Cerebellar nuclear complex (tissue), 1 donor: Measurements from ENCODE around the gene CCN5.
"Not testable (repeated sequence)": the region's sequence is repeated elsewhere in the genome, so short reads cannot be mapped to it uniquely, and the experiment has no call there.

ENCODE experiments used
- DNase-seq, 2 experiments: peaks; one replicate each; lab custom pipeline; 2025; lab: John Stamatoyannopoulos, UW

CCN5 gene

GRCh38 chr20:44759595-44759994, 44.4 kb downstream of the CCN5 start:
- no peak for DNase-seq

GRCh38 chr20:44761423-44761822, 46.3 kb downstream of the CCN5 start:
- no peak for DNase-seq

GRCh38 chr20:44762466-44763140, 47.4 kb downstream of the CCN5 start:
- no peak for DNase-seq

GRCh38 chr20:44763798-44764197, 48.6 kb downstream of the CCN5 start:
- not testable (repeated sequence) for DNase-seq

DNA sequence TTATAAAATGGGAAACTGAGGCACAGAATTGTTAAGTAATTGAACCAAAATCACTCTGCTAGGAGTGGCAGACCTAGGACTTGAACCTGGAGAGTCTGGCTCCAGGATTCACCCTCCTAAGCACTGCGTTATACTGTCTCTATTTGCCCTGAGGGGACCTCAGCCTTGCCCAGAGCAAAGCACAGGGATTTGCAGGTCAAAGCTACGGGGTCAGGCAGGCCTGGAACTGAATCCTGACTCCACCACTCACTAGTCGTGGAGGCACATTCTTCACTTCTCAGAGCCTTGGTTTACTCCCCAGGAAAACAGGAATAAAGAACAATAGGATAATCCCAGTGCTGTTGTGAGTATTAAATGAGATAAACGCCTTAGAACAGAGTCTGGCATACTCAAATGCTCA, 49.9 kb downstream of the CCN5 start:
- no peak for DNase-seq

DNA sequence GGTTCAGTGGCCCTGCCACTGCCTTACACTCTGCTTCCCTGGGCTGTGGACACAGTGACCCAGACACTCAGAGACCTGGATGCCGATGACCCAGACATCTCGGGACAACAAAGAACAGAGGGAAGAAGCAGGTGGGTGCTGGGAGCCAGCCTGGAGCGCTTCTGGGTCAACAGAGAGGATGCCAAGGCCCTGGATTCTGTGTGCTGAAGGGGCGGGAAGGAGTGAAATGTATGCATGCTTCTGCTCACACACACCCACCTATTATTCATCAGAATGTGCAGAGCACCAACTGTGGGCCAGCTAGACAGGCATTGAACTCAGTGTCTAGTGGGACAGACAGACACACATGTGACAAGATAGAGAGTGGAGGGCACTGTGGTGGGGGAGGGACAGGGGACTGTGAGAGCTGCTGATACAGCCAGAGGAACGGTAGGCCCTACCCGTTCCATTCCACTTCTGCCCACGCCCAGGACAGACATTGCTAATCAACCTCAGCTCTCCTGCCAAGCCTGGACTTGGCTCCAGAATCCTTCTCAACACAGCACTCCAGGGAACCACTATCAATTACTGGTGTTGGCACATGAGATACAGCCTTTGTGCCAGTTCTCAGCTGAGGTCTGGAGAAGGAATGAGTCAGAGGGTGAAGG, 50.7 kb downstream of the CCN5 start:
- no peak for DNase-seq

- no peak for DNase-seq
These were observed 53.1 kb downstream of the CCN5 start for GRCh38 chr20:44768256-44768655.

DNA sequence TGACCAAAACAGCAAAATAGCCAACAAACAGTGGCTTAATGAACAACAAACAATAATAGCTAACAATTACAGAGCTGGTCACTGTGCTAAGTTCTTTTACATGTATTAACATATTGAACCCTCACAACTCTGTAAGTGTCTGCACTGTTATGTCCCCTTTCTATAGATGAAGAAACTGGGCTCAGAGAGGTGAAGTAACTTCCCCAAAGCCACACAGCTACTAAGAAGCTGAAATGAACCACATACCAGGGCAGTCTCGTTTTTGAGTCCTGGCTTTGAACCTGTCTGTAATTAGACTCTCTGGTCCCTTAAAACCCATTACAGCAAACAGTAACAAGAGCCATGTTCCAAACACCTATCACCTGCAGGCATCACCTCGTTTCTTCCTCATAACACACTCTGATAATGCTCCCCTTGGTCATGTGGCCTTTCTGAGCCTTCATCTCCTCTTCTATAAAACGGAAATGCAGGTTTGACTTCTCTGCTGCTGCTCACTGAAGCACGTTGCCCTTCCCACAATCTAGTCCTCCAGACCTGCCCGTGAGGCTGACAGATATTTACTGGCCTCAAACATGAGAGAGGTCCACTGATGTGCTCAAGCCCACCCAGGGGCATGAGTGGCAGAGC, 53.8 kb downstream of the CCN5 start:
- no peak for DNase-seq

DNA sequence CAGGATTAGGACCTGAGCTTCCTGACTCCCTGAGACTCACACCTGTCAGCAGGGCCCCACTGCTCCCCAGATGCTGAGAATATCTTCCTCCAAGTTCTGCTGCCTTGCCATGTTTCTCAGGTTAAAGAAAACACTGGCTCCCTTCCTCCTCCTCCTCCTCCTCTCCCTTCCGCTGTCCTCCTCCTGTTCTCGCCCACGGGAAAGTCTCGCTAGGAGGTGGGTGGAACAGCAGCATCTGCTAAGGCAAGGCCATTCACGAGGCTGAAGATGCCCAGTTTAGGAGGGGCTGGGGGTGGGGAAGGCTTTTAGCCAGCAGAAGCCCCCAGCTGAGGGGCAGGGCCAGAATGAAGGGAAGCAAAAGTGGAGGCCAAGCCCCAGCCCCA, 54.3 kb downstream of the CCN5 start:
- DNase-seq = no peak

- no peak for DNase-seq
These were observed 55.5 kb downstream of the CCN5 start for GRCh38 chr20:44770484-44771171.

DNA sequence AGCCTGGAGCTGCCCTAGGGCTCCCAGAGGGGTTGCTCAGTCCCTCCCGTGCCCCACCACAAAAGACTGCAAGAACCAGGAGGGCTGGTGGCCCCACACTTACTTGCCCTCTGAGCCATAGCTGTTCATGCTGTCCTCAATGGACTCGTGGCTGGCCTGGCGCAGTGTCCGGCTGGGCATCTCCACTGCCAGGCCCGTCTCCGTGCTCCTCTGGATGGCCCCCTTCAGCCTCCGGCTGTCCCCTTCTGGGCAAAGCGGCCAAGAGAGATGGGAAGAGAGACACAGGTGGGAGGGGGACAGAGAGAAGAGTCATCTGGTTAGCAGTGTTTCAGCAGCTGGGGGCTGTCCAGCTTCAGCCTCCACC, 56.0 kb downstream of the CCN5 start:
- DNase-seq = no peak

- no peak for DNase-seq
These were observed 57.5 kb downstream of the CCN5 start for GRCh38 chr20:44772636-44773035.

DNA sequence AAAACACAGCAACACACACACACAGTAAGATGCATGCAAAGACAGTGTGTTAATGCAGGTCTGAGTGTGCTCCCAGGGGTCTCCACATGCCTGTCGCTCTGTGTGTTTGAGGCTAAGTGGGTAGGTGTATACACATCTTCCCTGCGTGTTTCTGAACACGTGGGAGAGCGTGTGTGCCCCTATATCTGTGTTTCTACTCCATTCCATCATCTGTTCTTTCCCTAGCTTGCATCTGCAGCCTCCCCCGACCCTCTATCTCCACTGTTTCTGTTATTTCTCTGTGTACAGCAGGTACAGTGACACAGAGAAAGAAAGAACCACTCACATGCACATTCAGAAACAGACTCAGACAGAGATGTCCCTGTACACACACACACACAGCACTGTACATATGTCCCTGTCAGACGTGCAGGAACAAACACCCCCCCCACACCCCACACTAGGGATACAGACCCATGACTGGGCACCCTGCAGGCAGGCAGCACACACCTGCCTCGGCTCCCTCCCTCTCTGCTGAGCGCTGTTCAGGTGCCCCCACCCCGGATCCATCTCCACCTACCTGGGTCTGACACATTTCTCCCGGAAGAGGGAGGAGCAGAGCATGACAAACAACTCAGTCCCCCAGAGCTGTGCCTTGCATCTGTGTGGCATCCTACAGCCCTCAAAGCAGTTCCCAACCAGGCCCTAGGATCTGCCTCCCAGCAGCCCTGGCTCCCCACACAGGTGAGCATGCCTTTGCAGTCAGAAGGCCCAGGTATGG, 58.1 kb downstream of the CCN5 start:
- no peak for DNase-seq

- DNase-seq = no peak
These were observed 61.8 kb downstream of the CCN5 start for GRCh38 chr20:44776980-44777379.
